ENCODE data around the gene FMO2. TPM values are rescaled to one million over a fixed set of nuclear protein-coding genes. Genes with fewer than 3 reads are reported as not detected.
A peak's percentile ranks its signal among the peaks of the same experiment; 100 is the strongest.

Gene FMO2
- total RNA-seq, 1 donor from 2014 or later: 59.2 TPM

- intact Hi-C loops (cut with DNase I): no loop called here
- DNase-seq (no peak), ATAC-seq (ENCODE audit: poor library complexity) (no peak)
These were observed 62.4 kb downstream of the FMO2 start for GRCh38 chr1:171247501-171247900.

- ATAC-seq (ENCODE audit: poor library complexity): no peak
- intact Hi-C loops (cut with DNase I): no loop called here
These were observed 63.2 kb downstream of the FMO2 start, which contains the start of gene FMO1 for GRCh38 chr1:171248302-171248701. FMO1 (plus strand) TSS chr1:171248494; CDS start chr1:171258088, 9,594 bp downstream.

GRCh38 chr1:171248841-171249240, 63.7 kb downstream of the FMO2 start:
- ATAC-seq (ENCODE audit: poor library complexity): no peak
- no peak for DNase-seq
- intact Hi-C loops (cut with DNase I): no loop called here

More at GRCh38 chr1:171248302-171248701, 63.2 kb downstream of the FMO2 start, which contains the start of gene FMO1:
- DNase-seq: no peak

GRCh38 chr1:171250263-171250662, 65.2 kb downstream of the FMO2 start:
- DNase-seq (no peak), ATAC-seq (ENCODE audit: poor library complexity) (peak; percentile 62)
- intact Hi-C loops (cut with DNase I): no loop called here

- ATAC-seq (ENCODE audit: poor library complexity) (peak; percentile 67), DNase-seq (peak; percentile 59)
- intact Hi-C loops (cut with DNase I): no loop called here
These were observed 66.2 kb downstream of the FMO2 start for GRCh38 chr1:171251042-171251951.

GRCh38 chr1:171251952-171252300, 66.8 kb downstream of the FMO2 start:
- no peak for ATAC-seq (ENCODE audit: poor library complexity)
- intact Hi-C loops (cut with DNase I): no loop called here
- DNase-seq: no peak

GRCh38 chr1:171252482-171252881, 67.4 kb downstream of the FMO2 start:
- DNase-seq: no peak
- ATAC-seq (ENCODE audit: poor library complexity): no peak
- intact Hi-C loops (cut with DNase I): no loop called here

- no peak for ATAC-seq (ENCODE audit: poor library complexity)
- intact Hi-C loops (cut with DNase I): no loop called here
- DNase-seq: no peak
These were observed 69.8 kb downstream of the FMO2 start for GRCh38 chr1:171254859-171255258.

- ATAC-seq (ENCODE audit: poor library complexity) (peak; percentile 60), DNase-seq (no peak)
- intact Hi-C loops (cut with DNase I): no loop called here
These were observed 72.0 kb downstream of the FMO2 start for GRCh38 chr1:171256940-171257606.

- intact Hi-C loops (cut with DNase I): no loop called here
- peak; percentile 50 for ATAC-seq (ENCODE audit: poor library complexity)
These were observed 72.5 kb downstream of the FMO2 start for GRCh38 chr1:171257607-171258076.

GRCh38 chr1:171258429-171258828, 73.3 kb downstream of the FMO2 start:
- ATAC-seq (ENCODE audit: poor library complexity): no peak
- intact Hi-C loops (cut with DNase I): no loop called here

More at GRCh38 chr1:171257607-171258076, 72.5 kb downstream of the FMO2 start:
- no peak for DNase-seq

GRCh38 chr1:171258943-171259342, 73.8 kb downstream of the FMO2 start:
- no peak for ATAC-seq (ENCODE audit: poor library complexity)
- DNase-seq: no peak
- intact Hi-C loops (cut with DNase I): no loop called here

More at GRCh38 chr1:171258429-171258828, 73.3 kb downstream of the FMO2 start:
- DNase-seq: no peak

Other genes with a start within 250 kb of the FMO2 start
- gene MROH9, start 249.8 kb upstream of the FMO2 start, total RNA-seq: not detected
- 1.2 TPM for gene FMO3, start 94.4 kb upstream of the FMO2 start, total RNA-seq
- gene FMO1, start 63.2 kb downstream of the FMO2 start, total RNA-seq: 0.54 TPM
- 3.8 TPM for gene FMO4, start 128.9 kb downstream of the FMO2 start, total RNA-seq

Measured in Right ventricle myocardium superior (tissue), 1 donor.